ENCODE results near the gene GMIP.

Gene GMIP

GRCh38 chr19:19580418-19580817, 63.0 kb downstream of the GMIP start:
- DNase-seq (ENCODE audit: low read depth) = no peak
- no peak for TF ChIP-seq CTCF (conservative IDR thresholded peaks at IDR 0.05; ENCODE audit: low read depth, low read length)
- no peak overlapping the region for H3K4me3 ChIP-seq (ENCODE audit: low read depth, low read length)

DNA sequence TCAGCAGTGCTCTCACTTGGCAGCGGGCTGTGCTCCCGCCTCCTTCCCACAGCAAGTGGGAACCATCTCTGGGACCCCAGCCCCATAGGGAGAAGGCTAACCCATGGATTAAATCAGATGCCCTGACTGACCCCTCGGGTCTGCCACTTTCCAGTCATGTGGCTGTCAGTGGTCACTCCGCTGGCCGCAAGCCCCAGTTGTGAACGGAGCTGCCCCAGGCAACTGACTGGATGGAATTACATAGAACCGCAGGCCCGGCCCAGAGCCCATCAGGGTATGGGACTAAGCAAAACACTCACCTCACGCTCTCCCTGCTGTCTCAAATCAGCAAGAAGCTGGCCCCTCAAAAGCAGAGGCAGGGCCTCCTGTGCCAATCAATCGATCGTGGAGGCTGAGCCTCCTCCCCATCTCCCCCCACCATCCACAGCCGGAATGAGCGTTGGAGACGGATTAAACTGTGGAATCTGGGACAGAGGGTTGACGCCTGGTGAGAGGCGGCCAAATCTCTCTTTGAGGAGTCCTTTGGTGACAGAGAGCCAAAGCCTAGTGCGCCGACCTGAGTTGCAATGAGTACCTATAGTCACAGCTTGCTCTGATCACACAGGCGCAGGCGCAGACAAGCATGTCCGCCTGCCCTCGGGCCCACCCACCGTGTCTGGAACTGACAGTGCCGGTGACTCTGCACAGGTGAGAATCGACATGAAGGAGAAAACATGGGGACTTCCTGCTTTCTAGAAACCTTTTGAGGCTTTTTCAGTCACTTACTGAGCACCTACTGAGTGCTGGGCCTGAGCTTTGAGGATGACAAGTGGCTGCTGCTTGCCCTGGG, 63.7 kb downstream of the GMIP start:
- no peak for TF ChIP-seq CTCF (conservative IDR thresholded peaks at IDR 0.05; ENCODE audit: low read depth, low read length)
- no peak for DNase-seq (ENCODE audit: low read depth)

More for the DNA sequence above, 63.7 kb downstream of the GMIP start:
- no peak overlapping the region for H3K4me3 ChIP-seq (ENCODE audit: low read depth, low read length)
